Fibroblast of lung (primary cell): ENCODE data around the gene NCOA7. TPM values are rescaled to one million over a fixed set of nuclear protein-coding genes. Genes with fewer than 3 reads are reported as not detected.
"Not testable (repeated sequence)": the region's sequence is repeated elsewhere in the genome, so short reads cannot be mapped to it uniquely, and the experiment has no call there.

ENCODE experiments used
- DNase-seq, 2 donors: peaks; one replicate each; pipeline versions ENCODE4 v3.0.0 to v3.0.0-alpha.2; 2010; ENCODE audit warnings: low read depth in 2 of 2
- H2AFZ ChIP-seq: 2 replicates; pipeline ENCODE4 v1.5.1; 2012; ENCODE audit warnings: low read length, control low read depth, inconsistent platforms
- H3K27ac ChIP-seq: 2 replicates; pipeline ENCODE4 v1.5.1; 2011; ENCODE audit warnings: low read length, control low read depth; ENCODE audit not compliant: insufficient read depth
- H3K27me3 ChIP-seq: 2 replicates; pipeline ENCODE4 v1.5.1; 2011; ENCODE audit warnings: mild to moderate bottlenecking, low read length; ENCODE audit not compliant: control insufficient read depth, insufficient read depth
- H3K36me3 ChIP-seq: 2 replicates; pipeline ENCODE4 v1.5.1; 2011; ENCODE audit warnings: low read length; ENCODE audit not compliant: control insufficient read depth, insufficient read depth
- H3K4me1 ChIP-seq: 2 replicates; pipeline ENCODE4 v1.5.1; 2011; ENCODE audit warnings: low read length; ENCODE audit not compliant: control insufficient read depth, insufficient read depth; ENCODE audit errors: extremely low read depth
- H3K4me2 ChIP-seq: 2 replicates; pipeline ENCODE4 v1.5.1; 2011; ENCODE audit warnings: low read length, control low read depth; ENCODE audit not compliant: insufficient read depth; ENCODE audit errors: extremely low read depth
- H3K4me3 ChIP-seq, 4 experiments: fragments of 200-600 bp in 1 of 4; sonication (generic) in 1 of 4; replicated peaks in 1 of 4; 2 replicates each; pipeline ENCODE4 v1.5.1; 2011 to 2016; ENCODE audit warnings: low read length in 4 of 4, low read depth in 3 of 4, mild to moderate bottlenecking in 3 of 4, control low read depth in 2 of 4, inconsistent platforms in 1 of 4, mixed read lengths in 1 of 4; ENCODE audit not compliant: insufficient read depth in 1 of 4; ENCODE audit errors: control extremely low read depth in 1 of 4
- H3K79me2 ChIP-seq: 2 replicates; pipeline ENCODE4 v1.5.1; 2012; ENCODE audit warnings: mild to moderate bottlenecking, low read length, inconsistent platforms; ENCODE audit not compliant: control insufficient read depth, insufficient read depth
- H3K9ac ChIP-seq: 2 replicates; pipeline ENCODE4 v1.5.1; 2011; ENCODE audit warnings: mild to moderate bottlenecking, low read length, control low read depth; ENCODE audit not compliant: insufficient read depth
- H3K9me3 ChIP-seq: 2 replicates; pipeline ENCODE4 v1.5.1; 2012; ENCODE audit warnings: low read depth, low read length; ENCODE audit not compliant: control insufficient read depth, insufficient read depth
- H4K20me1 ChIP-seq: 2 replicates; pipeline ENCODE4 v1.5.1; 2011; ENCODE audit warnings: low read length; ENCODE audit not compliant: control insufficient read depth, insufficient read depth; ENCODE audit errors: extremely low read depth
- EZH2 ChIP-seq: IDR thresholded peaks from 2 replicates; pipeline ENCODE4 v1.5.1; 2012; ENCODE audit warnings: low read length, control low read depth, mild to moderate bottlenecking; ENCODE audit errors: missing control alignments
- polyA plus RNA-seq, 2 donors: library from polyadenylated mRNA; depleted of rRNA in 1 of 2; stranded (reverse) in 1 of 2; unstranded in 1 of 2; fragments of >200 nt; gene quantifications; 2 replicates each; pipeline ENCODE4 v1.2.1, GENCODE V29; 2011 to 2012; ENCODE audit warnings: missing spikeins in 1 of 2
- total RNA-seq: library from RNA; depleted of rRNA; stranded (reverse); fragments of >200 nt; gene quantifications from 2 replicates; pipeline ENCODE4 v1.2.1, GENCODE V29; 2014
- TF ChIP-seq, protein P1 (sequence below), 2 donors: IDR thresholded peaks in 1 of 2; conservative IDR thresholded peaks in 1 of 2; 1 replicate in 1 of 2; 2 replicates in 1 of 2; pipeline ENCODE4 v1.5.1; 2011 to 2012; ENCODE audit warnings: low read length in 2 of 2, control low read depth in 1 of 2, inconsistent platforms in 1 of 2, low read depth in 1 of 2, mild to moderate bottlenecking in 1 of 2

NCOA7 gene
- total and polyA plus RNA-seq, 2 donors (not counting 1 experiment from before 2014, with no cell fraction given): 13.7 to 49.9 TPM

DNA sequence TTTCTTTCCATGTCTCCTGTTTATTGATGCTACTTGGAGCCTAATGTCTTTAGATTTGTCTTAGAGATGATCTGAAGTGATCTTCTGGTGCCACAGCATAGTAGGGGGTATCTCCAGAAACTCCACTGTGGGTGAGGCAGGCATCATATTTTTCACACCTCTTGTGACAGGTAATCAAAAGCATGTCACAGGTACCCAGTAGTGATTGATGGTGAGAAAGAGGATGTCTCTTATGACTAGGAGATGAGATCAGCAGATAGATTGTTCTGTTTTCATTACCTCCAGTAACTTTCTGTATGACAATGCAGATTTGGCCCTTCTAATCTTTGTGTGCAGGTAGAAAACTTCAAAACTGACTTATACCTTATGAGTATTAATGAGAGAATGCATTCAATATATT lies 13.5 kb downstream of the NCOA7 start:
- H3K4me3 ChIP-seq: no peak overlapping the region
- no peak for TF ChIP-seq EZH2
- TF ChIP-seq, protein P1, sequence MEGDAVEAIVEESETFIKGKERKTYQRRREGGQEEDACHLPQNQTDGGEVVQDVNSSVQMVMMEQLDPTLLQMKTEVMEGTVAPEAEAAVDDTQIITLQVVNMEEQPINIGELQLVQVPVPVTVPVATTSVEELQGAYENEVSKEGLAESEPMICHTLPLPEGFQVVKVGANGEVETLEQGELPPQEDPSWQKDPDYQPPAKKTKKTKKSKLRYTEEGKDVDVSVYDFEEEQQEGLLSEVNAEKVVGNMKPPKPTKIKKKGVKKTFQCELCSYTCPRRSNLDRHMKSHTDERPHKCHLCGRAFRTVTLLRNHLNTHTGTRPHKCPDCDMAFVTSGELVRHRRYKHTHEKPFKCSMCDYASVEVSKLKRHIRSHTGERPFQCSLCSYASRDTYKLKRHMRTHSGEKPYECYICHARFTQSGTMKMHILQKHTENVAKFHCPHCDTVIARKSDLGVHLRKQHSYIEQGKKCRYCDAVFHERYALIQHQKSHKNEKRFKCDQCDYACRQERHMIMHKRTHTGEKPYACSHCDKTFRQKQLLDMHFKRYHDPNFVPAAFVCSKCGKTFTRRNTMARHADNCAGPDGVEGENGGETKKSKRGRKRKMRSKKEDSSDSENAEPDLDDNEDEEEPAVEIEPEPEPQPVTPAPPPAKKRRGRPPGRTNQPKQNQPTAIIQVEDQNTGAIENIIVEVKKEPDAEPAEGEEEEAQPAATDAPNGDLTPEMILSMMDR (conservative IDR thresholded peaks at IDR 0.05 in 1 of 2, IDR thresholded peaks at IDR 0.05 in 1 of 2; ENCODE audit: low read depth in 1 of 2, low read length in 2 of 2): no peak
- no peak overlapping the region for H3K9ac ChIP-seq
- H3K4me1 ChIP-seq: no peaks in the 10 kb centered on the region
- no peaks in the 10 kb centered on the region for H3K36me3 ChIP-seq
- DNase-seq: no peak
- no peaks in the 10 kb centered on the region for H3K9me3 ChIP-seq
- no peak overlapping the region for H3K27ac ChIP-seq
- H2AFZ ChIP-seq: no peak overlapping the region
- no peak overlapping the region for H3K4me2 ChIP-seq
- peaks cover 2% of the 10 kb centered on the region for H3K79me2 ChIP-seq
- H4K20me1 ChIP-seq: no peaks in the 10 kb centered on the region
- H3K27me3 ChIP-seq: no peaks in the 10 kb centered on the region

DNA sequence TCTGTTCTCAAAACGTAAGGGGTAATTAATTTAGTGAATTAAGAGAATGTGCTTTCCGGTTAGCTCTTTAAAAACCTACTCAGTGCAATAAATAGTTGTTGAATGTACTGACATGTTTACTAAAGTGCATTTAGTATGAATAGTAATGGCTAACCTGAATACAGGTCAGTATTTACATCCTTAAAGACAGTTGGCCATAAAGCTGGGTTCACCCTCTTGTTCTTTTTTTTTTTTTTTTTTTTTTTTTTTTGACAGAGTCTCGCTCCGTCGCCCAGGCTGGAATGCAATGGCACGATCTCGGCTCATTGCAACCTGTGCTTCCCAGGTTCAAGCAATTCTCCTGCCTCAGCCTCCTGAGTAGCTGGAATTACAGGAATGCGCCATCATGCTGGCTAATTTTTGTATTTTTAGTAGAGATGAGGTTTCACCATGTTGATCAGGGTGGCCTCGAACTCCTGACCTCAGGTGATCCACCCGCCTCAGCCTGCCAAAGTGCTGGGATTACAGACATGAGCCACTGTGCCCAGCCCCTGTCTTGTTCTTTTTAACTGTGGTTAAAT lies 14.2 kb downstream of the NCOA7 start:
- not testable (repeated sequence) for H3K4me2 ChIP-seq, H4K20me1 ChIP-seq, H3K4me3 ChIP-seq, H3K79me2 ChIP-seq, H3K9ac ChIP-seq, H3K36me3 ChIP-seq, DNase-seq, H2AFZ ChIP-seq, H3K27me3 ChIP-seq, H3K27ac ChIP-seq, H3K4me1 ChIP-seq, H3K9me3 ChIP-seq

DNA sequence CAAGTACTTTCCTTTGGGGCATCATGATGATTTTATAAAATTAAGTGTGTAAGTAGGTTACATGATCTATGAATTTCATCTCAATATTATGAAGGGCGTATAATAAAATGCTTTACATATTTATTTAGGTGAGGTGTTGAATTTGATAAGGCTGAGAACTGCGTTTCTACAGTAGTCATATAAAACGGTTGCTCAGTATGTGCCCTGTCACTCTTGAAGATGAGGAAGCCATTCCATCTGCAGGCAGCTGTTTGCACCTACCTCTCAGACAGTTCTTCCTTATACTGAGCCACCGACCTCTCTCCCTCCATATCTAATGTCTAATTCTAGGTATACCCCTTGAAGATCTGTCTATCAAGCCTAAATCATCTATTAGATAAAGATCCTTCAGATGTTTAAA lies 16.1 kb downstream of the NCOA7 start:
- no peak overlapping the region for H3K9ac ChIP-seq
- TF ChIP-seq EZH2: no peak
- TF ChIP-seq, protein P1 (conservative IDR thresholded peaks at IDR 0.05 in 1 of 2, IDR thresholded peaks at IDR 0.05 in 1 of 2; ENCODE audit: low read depth in 1 of 2, low read length in 2 of 2): no peak
- H3K4me1 ChIP-seq: no peaks in the 10 kb centered on the region
- no peaks in the 10 kb centered on the region for H4K20me1 ChIP-seq
- DNase-seq: no peak
- H3K27me3 ChIP-seq: no peaks in the 10 kb centered on the region
- H3K4me3 ChIP-seq: no peak overlapping the region
- no peaks in the 10 kb centered on the region for H3K9me3 ChIP-seq
- no peaks in the 10 kb centered on the region for H3K36me3 ChIP-seq
- no peak overlapping the region for H3K27ac ChIP-seq
- peaks cover 5% of the 10 kb centered on the region for H3K79me2 ChIP-seq
- no peak overlapping the region for H2AFZ ChIP-seq
- no peak overlapping the region for H3K4me2 ChIP-seq
